PFSK-1 (cell line): ENCODE results near the gene SLC25A33.

Experiments used
- POLR2AphosphoS5 ChIP-seq: IDR thresholded peaks from 2 replicates; pipeline ENCODE4 v1.6.1; 2012; ENCODE audit warnings: low read depth, mild to moderate bottlenecking, control low read depth, low read length, moderate library complexity
- REST ChIP-seq, 2 experiments: IDR thresholded peaks; 2 replicates each; pipeline versions ENCODE4 v1.6.1 to v1.8.0; 2011 to 2012; ENCODE audit warnings: low read depth in 2 of 2, low read length in 2 of 2, control low read depth in 1 of 2, inconsistent platforms in 1 of 2, mild to moderate bottlenecking in 1 of 2, moderate library complexity in 1 of 2; ENCODE audit not compliant: insufficient read depth in 1 of 2

GRCh38 chr1:9534953-9535352 lies 4.3 kb upstream of the SLC25A33 start:
- TF ChIP-seq POLR2AphosphoS5 (no peak), REST (IDR thresholded peaks at IDR 0.05; ENCODE audit: insufficient read depth in 1 of 2, low read depth in 2 of 2, low read length in 2 of 2) (no peak)
